Stimulated activated naive CD8-positive, alpha-beta T cell treated with anti-CD3 and anti-CD28 coated beads, Interleukin-15, amount 100 ng/mL, for 72 hours (primary cell): ENCODE measurements around the gene AHNAK2.
"Not testable (repeated sequence)": the region's sequence is repeated elsewhere in the genome, so short reads cannot be mapped to it uniquely, and the experiment has no call there.

Experiments used
- ATAC-seq: fragments of 150-1000 bp; cut with Tn5 transposase; 2 replicates; pipeline ENCODE4 v1.10.0; 2021; ENCODE audit warnings: mild to moderate bottlenecking, moderate library complexity
- DNase-seq, 2 donors: peaks; one replicate each; pipeline ENCODE4 v3.0.0; 2021 to 2022
- H3K27ac Mint-ChIP-seq, 2 donors: one replicate each; pipeline ENCODE4 v1.8.0; 2022; ENCODE audit warnings: mild to moderate bottlenecking in 2 of 2, mixed read lengths in 2 of 2, moderate library complexity in 2 of 2
- H3K27me3 Mint-ChIP-seq: one replicate; pipeline ENCODE4 v1.8.0; 2022; ENCODE audit warnings: mixed read lengths
- H3K4me1 Mint-ChIP-seq: one replicate; pipeline ENCODE4 v1.8.0; 2022; ENCODE audit warnings: mild to moderate bottlenecking, mixed read lengths
- H3K4me3 Mint-ChIP-seq, 2 donors: one replicate each; pipeline ENCODE4 v1.8.0; 2022; ENCODE audit warnings: mild to moderate bottlenecking in 2 of 2, mixed read lengths in 2 of 2, moderate library complexity in 1 of 2
- H3K9me3 Mint-ChIP-seq, 2 donors: one replicate each; pipeline ENCODE4 v1.8.0; 2022; ENCODE audit warnings: mixed read lengths in 2 of 2

The AHNAK2 gene

DNA sequence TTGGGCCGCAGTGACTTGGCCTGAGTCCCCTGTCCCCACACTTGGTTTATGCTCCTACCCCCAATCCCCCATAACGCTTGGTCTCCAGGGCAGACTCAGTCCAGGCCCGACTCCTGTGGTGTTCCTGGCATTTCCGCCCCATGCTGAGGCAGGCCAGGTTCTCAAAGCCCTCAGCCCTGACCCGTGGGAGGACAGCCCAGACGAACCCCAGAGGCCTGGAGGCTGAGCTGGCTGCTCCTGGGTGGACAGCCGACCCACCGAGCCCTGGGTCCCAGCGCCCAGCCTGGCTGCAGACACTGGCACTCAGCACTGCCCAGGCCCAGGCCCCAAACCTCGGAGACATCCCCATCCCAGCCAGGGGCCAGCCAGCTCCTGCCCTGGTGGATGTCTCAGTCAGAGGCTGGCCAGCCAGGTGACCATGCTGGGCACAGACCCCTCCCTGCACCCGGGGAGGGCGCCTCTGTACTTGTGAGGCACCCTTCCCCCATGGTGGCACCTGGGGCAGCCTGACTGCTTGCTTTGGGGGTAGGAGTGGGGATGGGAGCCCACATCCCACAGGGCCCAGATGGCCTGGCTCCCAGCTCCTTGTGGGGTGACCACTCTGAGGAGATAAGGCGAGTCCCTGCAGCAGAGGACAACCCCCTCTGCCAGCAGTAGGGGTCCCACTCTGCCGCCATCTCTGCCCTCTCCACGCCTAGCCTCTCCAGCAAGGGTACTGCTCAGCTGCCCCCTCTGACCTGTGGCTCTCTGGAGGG lies 52.1 kb downstream of the AHNAK2 start:
- DNase-seq, result no peak
- H3K9me3 Mint-ChIP-seq, result peaks cover 0 to 9% of the 10 kb centered on the region in 2 donors
- peaks cover 15% of the 10 kb centered on the region for H3K4me1 Mint-ChIP-seq
- peaks cover 21% of the 10 kb centered on the region for H3K27me3 Mint-ChIP-seq
- H3K4me3 Mint-ChIP-seq, result no peak overlapping the region
- ATAC-seq, result no peak
- no peak overlapping the region for H3K27ac Mint-ChIP-seq

DNA sequence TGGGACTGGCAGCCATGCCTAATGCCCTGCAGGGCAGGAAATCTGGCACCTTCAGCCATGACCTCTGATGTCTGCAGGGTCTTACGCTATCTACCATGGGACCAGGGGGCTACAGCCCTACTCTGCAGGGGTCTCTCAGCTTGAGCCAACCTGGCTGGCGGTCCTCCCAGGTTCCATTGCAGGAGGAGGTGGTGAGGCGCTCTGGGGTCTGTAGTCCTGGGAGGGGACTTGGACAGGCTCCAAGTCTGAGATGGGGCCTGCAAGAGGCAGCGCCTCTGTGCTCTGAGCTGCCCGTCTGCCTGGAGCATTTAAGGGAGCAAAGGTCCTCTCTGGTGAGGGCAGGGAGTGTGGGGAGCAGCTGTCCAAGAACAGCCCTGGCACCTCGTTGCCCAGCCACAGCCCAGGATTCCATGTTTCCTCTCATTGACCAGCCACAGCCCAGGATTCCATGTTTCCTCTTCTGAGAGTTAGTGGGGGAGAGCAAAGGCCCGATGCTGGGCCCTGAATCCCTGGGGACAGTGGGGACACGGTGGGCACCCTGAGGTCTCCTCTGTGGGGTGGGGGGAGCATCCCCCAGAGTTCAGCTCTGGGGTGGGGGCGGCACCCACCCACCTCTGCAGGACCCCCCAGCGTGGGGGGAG lies 52.8 kb downstream of the AHNAK2 start:
- Mint-ChIP-seq H3K9me3 (peaks cover 0 to 9% of the 10 kb centered on the region in 2 donors), H3K4me1 (peaks cover 15% of the 10 kb centered on the region), H3K4me3 (no peak overlapping the region), H3K27me3 (peaks cover 23% of the 10 kb centered on the region), H3K27ac (peak overlapping the region in 1 of 2 donors; percentile 78)
- DNase-seq (no peak), ATAC-seq (no peak)

DNA sequence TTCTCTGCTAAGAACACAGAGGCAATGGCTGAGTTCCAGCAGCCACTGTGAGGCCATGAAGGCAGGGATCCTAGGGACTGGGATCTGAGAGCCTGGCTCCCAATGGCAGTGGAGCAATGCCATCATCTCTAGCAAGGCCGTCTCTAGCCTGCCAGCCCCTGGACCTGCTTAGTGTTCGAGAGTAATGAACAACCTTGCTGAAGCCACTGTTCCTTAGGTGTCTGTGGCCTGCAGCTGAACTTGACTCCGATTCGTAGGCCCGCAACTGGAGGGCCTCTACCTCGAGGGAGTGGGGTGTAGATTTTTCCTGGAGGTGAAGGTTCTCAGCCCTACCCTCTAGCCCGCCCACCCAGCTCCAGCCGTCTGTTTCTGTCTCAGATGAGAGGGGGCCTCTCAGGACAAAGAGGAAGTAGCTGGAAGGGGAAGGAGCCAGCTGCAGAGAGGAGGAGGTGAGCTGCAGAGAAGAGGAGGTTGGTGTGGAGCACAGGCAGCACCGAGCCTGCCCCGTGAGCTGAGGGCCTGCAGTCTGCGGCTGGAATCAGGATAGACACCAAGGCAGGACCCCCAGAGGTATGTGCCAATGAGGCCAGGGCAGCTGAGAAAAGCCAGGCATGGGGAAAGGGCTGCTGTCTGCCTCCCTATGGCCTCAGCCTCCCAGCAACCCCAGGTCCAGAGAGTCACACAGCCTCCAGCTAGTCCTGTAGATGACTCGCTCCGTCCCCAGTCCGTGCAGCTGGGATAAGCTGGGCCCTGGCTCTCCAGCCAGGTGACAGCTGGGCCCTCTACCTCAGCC lies 53.6 kb downstream of the AHNAK2 start, which contains the start of gene PLD4:
TSS of gene PLD4 (plus strand) at position 459 of the 793 bp plus-strand sequence. CDS start 2,262 bp downstream, outside the sequence.
- Mint-ChIP-seq H3K27ac (peak within 1 kb of the TSS in 1 of 2 donors; percentile 78), H3K4me1 (peaks cover 15% of the 10 kb centered on the region), H3K4me3 (no peak within 1 kb of the TSS), H3K27me3 (peaks cover 23% of the 10 kb centered on the region), H3K9me3 (peaks cover 0 to 9% of the 10 kb centered on the region in 2 donors)
- DNase-seq, result no peak
- no peak for ATAC-seq

- peaks cover 0 to 9% of the 10 kb centered on the region in 2 donors for H3K9me3 Mint-ChIP-seq
Observed at GRCh38 chr14:104923640-104924420, 54.3 kb downstream of the AHNAK2 start.

DNA sequence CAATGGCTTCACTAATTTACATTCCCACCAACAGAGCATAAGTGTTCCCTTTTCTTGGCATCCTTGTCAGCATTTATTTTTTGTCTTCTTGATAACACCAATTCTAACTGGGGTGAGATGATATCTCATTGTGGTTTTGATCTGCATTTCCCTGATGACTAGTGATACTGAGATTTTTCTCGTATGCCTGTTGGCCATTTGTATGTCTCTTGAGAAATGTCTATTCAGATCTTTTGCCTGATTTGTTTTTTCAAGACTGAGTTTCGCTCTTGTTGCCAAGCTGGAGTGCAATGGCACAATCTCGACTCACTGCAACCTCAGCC lies 58.2 kb downstream of the AHNAK2 start:
- peaks cover 17% of the 10 kb centered on the region for H3K27me3 Mint-ChIP-seq
- ATAC-seq, result no peak
- no peaks in the 10 kb centered on the region for H3K4me1 Mint-ChIP-seq

More at GRCh38 chr14:104923640-104924420, 54.3 kb downstream of the AHNAK2 start:
- H3K27me3 Mint-ChIP-seq, result peaks cover 17% of the 10 kb centered on the region
- no peak overlapping the region for H3K4me3 Mint-ChIP-seq
- DNase-seq, result no peak
- ATAC-seq, result no peak
- no peak overlapping the region for H3K27ac Mint-ChIP-seq
- H3K4me1 Mint-ChIP-seq, result peaks cover 15% of the 10 kb centered on the region

DNA sequence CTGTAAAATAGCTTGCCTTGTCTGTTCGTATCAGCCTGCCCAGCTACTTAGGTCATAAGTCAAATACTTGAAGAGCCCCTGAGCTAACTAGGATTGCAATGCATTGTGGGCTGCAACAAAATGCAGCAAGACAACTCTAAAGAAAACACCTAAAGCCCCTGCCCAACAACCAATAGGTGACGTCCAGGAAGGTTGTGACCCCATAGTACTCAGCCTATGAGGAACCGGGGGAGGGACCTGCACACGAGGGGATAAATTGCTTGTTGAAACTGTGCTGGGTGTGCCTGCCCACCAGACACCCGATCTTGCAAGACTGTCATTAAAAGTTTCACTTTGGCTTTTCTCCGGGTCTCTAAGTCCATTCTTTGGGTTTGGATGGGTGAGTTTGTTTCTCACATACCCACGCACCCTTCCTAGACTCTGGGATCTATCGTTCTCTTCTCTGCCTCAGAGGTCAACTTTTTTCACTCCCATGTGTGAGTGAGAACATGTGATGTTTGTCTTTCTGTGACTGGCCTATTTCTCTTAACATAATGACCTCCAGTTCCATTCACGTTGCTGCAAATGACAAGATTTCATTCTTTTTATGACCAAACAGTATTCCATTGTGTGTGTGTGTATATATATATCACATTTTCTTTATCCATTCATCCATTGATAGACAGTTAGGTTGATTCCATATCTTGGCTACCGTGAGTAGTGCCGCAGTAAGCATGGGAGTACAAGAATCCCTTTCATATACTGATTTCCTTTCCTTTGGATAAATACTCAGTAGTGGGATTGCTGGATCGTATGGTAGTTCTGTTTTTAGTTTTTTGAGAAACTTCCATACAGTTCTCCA lies 58.8 kb downstream of the AHNAK2 start:
- not testable (repeated sequence) for ATAC-seq, H3K27ac Mint-ChIP-seq, DNase-seq, H3K4me1 Mint-ChIP-seq, H3K4me3 Mint-ChIP-seq, H3K9me3 Mint-ChIP-seq
- peaks cover 23% of the 10 kb centered on the region for H3K27me3 Mint-ChIP-seq

More for the DNA sequence above, 58.2 kb downstream of the AHNAK2 start:
- Mint-ChIP-seq H3K27ac (no peak overlapping the region), H3K9me3 (peaks cover 0 to 9% of the 10 kb centered on the region in 2 donors), H3K4me3 (no peak overlapping the region)
- DNase-seq, result no peak

- Mint-ChIP-seq H3K4me1 (no peaks in the 10 kb centered on the region), H3K27me3 (peaks cover 34% of the 10 kb centered on the region), H3K27ac (no peak overlapping the region), H3K9me3 (no peaks in the 10 kb centered on the region), H3K4me3 (no peak overlapping the region)
- ATAC-seq, result no peak
- DNase-seq, result no peak
Observed at GRCh38 chr14:104917993-104918392, 60.2 kb downstream of the AHNAK2 start.

DNA sequence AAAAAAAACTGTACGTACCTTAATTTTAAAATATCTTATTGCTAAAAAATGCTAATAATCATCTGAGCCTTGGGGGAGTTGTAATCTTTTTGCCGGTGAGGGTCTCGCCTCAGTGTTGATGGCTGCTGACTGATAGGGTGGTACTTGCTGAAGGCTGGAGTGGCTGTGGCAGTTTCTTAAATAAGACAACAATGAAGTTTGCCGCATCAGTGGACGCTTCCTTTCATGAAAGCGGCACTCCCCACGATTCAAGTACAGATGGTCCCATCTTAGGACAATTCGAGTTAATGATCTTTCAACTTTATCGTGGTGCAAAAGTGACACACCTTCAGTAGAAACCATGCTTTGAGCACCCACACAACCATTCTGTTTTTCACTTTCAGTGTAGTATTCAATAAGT lies 61.1 kb downstream of the AHNAK2 start:
- Mint-ChIP-seq H3K4me3 (no peak overlapping the region), H3K27ac (no peak overlapping the region), H3K9me3 (peaks cover 2 to 3% of the 10 kb centered on the region in 2 donors), H3K4me1 (no peaks in the 10 kb centered on the region), H3K27me3 (peaks cover 34% of the 10 kb centered on the region)
- ATAC-seq (no peak), DNase-seq (no peak)

GRCh38 chr14:104913435-104913834 lies 64.7 kb downstream of the AHNAK2 start:
- Mint-ChIP-seq H3K9me3 (peaks cover 12 to 24% of the 10 kb centered on the region in 2 donors), H3K27ac (no peak overlapping the region), H3K4me3 (no peak overlapping the region), H3K27me3 (peaks cover 45% of the 10 kb centered on the region), H3K4me1 (no peaks in the 10 kb centered on the region)
- ATAC-seq, result no peak
- no peak for DNase-seq

DNA sequence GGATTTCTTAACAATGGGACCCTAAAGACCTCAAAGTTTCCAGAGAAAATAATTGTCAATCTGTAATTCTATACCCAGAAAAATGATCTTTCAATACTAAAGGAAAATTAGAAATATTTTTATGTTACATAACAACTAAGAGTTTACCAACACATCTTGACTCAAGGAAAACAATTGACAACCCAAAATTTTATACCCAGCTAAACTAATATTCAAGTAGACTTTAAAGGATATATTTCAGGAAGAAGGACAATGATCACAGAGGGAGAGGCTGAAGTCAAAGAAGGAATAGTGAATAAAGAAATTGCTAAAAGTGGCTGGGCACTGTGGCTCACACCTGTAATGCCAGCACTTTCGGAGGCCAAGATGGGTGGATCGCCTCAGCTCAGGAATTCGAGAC lies 66.1 kb downstream of the AHNAK2 start:
- DNase-seq (no peak), ATAC-seq (no peak)
- no peaks in the 10 kb centered on the region for H3K4me1 Mint-ChIP-seq
- no peak overlapping the region for H3K4me3 Mint-ChIP-seq
- peaks cover 52% of the 10 kb centered on the region for H3K27me3 Mint-ChIP-seq
- no peak overlapping the region for H3K27ac Mint-ChIP-seq
- peaks cover 12 to 24% of the 10 kb centered on the region in 2 donors for H3K9me3 Mint-ChIP-seq

- Mint-ChIP-seq H3K4me3 (no peak overlapping the region), H3K4me1 (no peaks in the 10 kb centered on the region), H3K9me3 (peaks cover 12 to 24% of the 10 kb centered on the region in 2 donors), H3K27me3 (peaks cover 48% of the 10 kb centered on the region), H3K27ac (no peak overlapping the region)
- ATAC-seq, result no peak
- DNase-seq, result no peak
Observed at GRCh38 chr14:104908303-104908702, 69.9 kb downstream of the AHNAK2 start.

DNA sequence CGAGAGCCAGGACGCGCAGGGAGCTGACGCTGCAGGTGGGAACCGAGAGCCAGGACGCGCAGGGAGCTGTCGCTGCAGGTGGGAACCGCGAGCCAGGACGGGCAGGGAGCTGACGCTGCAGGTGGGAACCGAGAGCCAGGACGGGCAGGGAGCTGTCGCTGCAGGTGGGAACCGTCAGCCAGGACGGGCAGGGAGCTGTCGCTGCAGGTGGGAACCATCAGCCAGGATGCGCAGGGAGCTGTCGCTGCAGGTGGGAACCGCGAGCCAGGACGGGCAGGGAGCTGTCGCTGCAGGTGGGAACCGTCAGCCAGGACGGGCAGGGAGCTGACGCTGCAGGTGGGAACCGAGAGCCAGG lies 72.6 kb downstream of the AHNAK2 start:
- not testable (repeated sequence) for ATAC-seq, H3K9me3 Mint-ChIP-seq, H3K27ac Mint-ChIP-seq, H3K4me1 Mint-ChIP-seq, H3K4me3 Mint-ChIP-seq, DNase-seq
- H3K27me3 Mint-ChIP-seq, result peaks cover 41% of the 10 kb centered on the region

DNA sequence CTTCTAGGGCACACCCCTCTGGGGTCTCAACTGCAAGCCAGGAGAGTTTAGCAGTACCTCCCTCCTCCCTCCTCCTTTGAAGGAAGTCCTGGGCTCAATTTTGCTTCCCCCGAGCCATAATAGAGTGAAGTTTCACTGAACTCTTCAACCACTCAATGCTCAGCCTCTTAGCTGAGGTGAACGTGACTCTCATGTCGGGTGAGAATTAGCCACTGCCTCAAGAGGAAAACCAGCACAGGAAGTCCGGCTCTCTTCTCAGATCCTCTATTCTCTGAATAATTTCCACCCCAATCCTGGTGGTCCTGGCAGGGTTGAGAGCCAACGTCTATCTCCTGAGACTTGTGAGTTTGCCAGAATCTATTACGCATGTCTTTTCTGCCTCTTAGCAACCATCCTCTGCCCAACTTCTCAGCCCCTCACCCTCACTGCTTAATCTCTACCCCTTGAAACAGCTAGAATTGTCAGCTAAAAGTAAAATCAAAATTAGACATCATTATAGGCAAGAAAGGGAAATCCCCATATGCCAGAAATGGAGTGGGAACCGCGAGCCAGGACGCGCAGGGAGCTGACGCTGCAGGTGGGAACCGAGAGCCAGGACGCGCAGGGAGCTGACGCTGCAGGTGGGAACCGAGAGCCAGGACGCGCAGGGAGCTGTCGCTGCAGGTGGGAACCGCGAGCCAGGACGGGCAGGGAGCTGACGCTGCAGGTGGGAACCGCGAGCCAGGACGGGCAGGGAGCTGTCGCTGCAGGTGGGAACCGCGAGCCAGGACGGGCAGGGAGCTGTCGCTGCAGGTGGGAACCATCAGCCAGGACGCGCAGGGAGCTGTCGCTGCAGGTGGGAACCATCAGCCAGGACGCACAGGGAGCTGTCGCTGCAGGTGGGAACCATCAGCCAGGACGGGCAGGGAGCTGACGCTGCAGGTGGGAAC lies 73.3 kb downstream of the AHNAK2 start:
- H3K4me3 Mint-ChIP-seq, ATAC-seq, DNase-seq, H3K27ac Mint-ChIP-seq, H3K4me1 Mint-ChIP-seq, H3K9me3 Mint-ChIP-seq: not testable (repeated sequence)
- peaks cover 37% of the 10 kb centered on the region for H3K27me3 Mint-ChIP-seq

DNA sequence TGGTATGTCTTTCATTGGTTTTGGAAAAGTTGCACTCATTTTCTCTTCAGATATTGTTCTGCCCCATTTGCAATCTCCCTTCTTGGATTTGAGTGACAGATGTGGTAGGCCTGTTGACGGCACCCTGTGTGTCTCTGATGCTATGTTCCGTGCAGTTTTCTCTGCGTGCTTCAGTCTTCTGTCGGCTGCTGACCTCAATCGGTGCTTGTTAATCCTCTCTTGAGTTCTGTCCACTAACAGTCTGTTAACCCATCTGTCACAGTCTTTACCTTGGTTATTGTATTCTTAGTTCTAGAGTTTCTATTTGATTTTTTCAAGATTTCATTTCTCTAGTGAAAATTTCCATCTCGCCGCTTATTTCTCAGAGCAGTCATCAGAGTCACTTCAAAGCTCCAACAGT lies 74.2 kb downstream of the AHNAK2 start:
- ATAC-seq (no peak), DNase-seq (no peak)
- H3K9me3 Mint-ChIP-seq, result no peaks in the 10 kb centered on the region
- no peak overlapping the region for H3K4me3 Mint-ChIP-seq
- H3K27ac Mint-ChIP-seq, result no peak overlapping the region
- H3K27me3 Mint-ChIP-seq, result peaks cover 31% of the 10 kb centered on the region
- H3K4me1 Mint-ChIP-seq, result no peaks in the 10 kb centered on the region
